Measurements from ENCODE around the gene TRAF7.

The TRAF7 gene

GRCh38 chr16:2147981-2148671 is 7.5 kb upstream of the TRAF7 start, which contains the start of gene RAB26:
TSS of gene RAB26 (plus strand) at chr16:2148625. CDS start at chr16:2148784, 159 bp downstream.
- DNase-seq (ENCODE audit: low spot score): peak; percentile 72

- DNase-seq (ENCODE audit: low spot score): no peak
Measured at GRCh38 chr16:2148714-2149629, 6.6 kb upstream of the TRAF7 start.

GRCh38 chr16:2149630-2150417 is 5.8 kb upstream of the TRAF7 start:
- peak; percentile 46 for DNase-seq (ENCODE audit: low spot score)

- no peak for DNase-seq (ENCODE audit: low spot score)
Measured at GRCh38 chr16:2150418-2151187, 5.0 kb upstream of the TRAF7 start.

GRCh38 chr16:2151188-2152091 is 4.1 kb upstream of the TRAF7 start:
- no peak for DNase-seq (ENCODE audit: low spot score)

GRCh38 chr16:2152695-2153506 is 2.7 kb upstream of the TRAF7 start:
- DNase-seq (ENCODE audit: low spot score): no peak

GRCh38 chr16:2154533-2155090 is 970 bp upstream of the TRAF7 start:
- DNase-seq (ENCODE audit: low spot score): no peak

GRCh38 chr16:2155977-2156848 is 631 bp downstream of the TRAF7 start:
- no peak for DNase-seq (ENCODE audit: low spot score)

GRCh38 chr16:2156849-2157224 is 1.3 kb downstream of the TRAF7 start:
- DNase-seq (ENCODE audit: low spot score): no peak

- DNase-seq (ENCODE audit: low spot score): peak; percentile 85
Measured at GRCh38 chr16:2157480-2158261, 2.1 kb downstream of the TRAF7 start.

GRCh38 chr16:2158262-2158638 is 2.7 kb downstream of the TRAF7 start:
- no peak for DNase-seq (ENCODE audit: low spot score)

- DNase-seq (ENCODE audit: low spot score): no peak
Measured at GRCh38 chr16:2159175-2159838, 3.7 kb downstream of the TRAF7 start.

GRCh38 chr16:2160915-2161551 is 5.5 kb downstream of the TRAF7 start:
- no peak for DNase-seq (ENCODE audit: low spot score)

- no peak for DNase-seq (ENCODE audit: low spot score)
Measured at GRCh38 chr16:2161911-2162310, 6.3 kb downstream of the TRAF7 start.

- DNase-seq (ENCODE audit: low spot score): no peak
Measured at GRCh38 chr16:2162676-2163118, 7.1 kb downstream of the TRAF7 start.

GRCh38 chr16:2163211-2163881 is 7.8 kb downstream of the TRAF7 start:
- no peak for DNase-seq (ENCODE audit: low spot score)

Data from HuH-7 (cell line).